ENCODE measurements around the gene PLEKHM3.

Gene PLEKHM3

GRCh38 chr2:208066016-208066415 is 40.7 kb upstream of the PLEKHM3 start:
- no peaks in the 10 kb centered on the region for H3K36me3 ChIP-seq (replicated peaks)
- DNase-seq: no peak
- no peaks in the 10 kb centered on the region for H3K27me3 ChIP-seq (replicated peaks)
- H3K27ac ChIP-seq: no peak overlapping the region
- in situ Hi-C loops (cut with HindIII; ENCODE audit: low pct_ligation_motif_present, low sequenced_read_pairs): loop anchor here (25.0 kb wide), 1 partner anchor 329 kb away; no protein-coding TSS in a partner anchor
- TF ChIP-seq, protein P1, sequence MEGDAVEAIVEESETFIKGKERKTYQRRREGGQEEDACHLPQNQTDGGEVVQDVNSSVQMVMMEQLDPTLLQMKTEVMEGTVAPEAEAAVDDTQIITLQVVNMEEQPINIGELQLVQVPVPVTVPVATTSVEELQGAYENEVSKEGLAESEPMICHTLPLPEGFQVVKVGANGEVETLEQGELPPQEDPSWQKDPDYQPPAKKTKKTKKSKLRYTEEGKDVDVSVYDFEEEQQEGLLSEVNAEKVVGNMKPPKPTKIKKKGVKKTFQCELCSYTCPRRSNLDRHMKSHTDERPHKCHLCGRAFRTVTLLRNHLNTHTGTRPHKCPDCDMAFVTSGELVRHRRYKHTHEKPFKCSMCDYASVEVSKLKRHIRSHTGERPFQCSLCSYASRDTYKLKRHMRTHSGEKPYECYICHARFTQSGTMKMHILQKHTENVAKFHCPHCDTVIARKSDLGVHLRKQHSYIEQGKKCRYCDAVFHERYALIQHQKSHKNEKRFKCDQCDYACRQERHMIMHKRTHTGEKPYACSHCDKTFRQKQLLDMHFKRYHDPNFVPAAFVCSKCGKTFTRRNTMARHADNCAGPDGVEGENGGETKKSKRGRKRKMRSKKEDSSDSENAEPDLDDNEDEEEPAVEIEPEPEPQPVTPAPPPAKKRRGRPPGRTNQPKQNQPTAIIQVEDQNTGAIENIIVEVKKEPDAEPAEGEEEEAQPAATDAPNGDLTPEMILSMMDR (IDR thresholded peaks at IDR 0.05; ENCODE audit: low read depth, low read length, missing control alignments): no peak
- no peak overlapping the region for H3K4me3 ChIP-seq (ENCODE audit: low read depth, low read length)

DNA sequence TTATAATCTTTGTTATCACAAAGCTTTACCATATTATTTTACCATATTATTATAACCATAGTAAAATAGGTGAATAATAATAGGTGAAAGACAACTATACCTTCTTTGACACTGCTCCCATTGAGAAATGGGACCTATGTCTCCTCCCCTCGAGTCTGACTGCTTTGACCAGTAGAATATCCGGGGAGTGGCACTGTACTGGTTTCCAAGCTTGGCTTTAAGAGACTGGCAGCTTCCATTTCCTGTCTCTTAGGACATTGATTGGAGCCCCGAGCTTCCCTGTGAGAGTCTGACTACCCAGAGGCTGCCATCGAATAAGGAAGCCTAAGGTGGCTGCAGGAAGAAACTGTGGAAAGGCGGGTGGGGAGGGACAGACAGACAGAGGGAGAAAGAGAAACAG is 40.1 kb upstream of the PLEKHM3 start:
- DNase-seq: no peak
- in situ Hi-C loops (cut with HindIII; ENCODE audit: low pct_ligation_motif_present, low sequenced_read_pairs): loop anchor here (25.0 kb wide), 1 partner anchor 328 kb away; no protein-coding TSS in a partner anchor
- no peak overlapping the region for H3K27ac ChIP-seq

GRCh38 chr2:208064220-208064961 is 39.1 kb upstream of the PLEKHM3 start:
- TF ChIP-seq, protein P1 (IDR thresholded peaks at IDR 0.05; ENCODE audit: low read depth, low read length, missing control alignments): no peak
- in situ Hi-C loops (cut with HindIII; ENCODE audit: low pct_ligation_motif_present, low sequenced_read_pairs): loop anchor here (25.0 kb wide), 1 partner anchor 327 kb away; no protein-coding TSS in a partner anchor
- H3K4me3 ChIP-seq (ENCODE audit: low read depth, low read length): no peak overlapping the region
- DNase-seq: peak; percentile 92
- no peaks in the 10 kb centered on the region for H3K36me3 ChIP-seq (replicated peaks)
- H3K27ac ChIP-seq: peak overlapping the region; percentile 48
- H3K27me3 ChIP-seq (replicated peaks): no peaks in the 10 kb centered on the region

More for the DNA sequence above, 40.1 kb upstream of the PLEKHM3 start:
- TF ChIP-seq, protein P1 (IDR thresholded peaks at IDR 0.05; ENCODE audit: low read depth, low read length, missing control alignments): no peak
- no peak overlapping the region for H3K4me3 ChIP-seq (ENCODE audit: low read depth, low read length)
- no peaks in the 10 kb centered on the region for H3K36me3 ChIP-seq (replicated peaks)
- H3K27me3 ChIP-seq (replicated peaks): no peaks in the 10 kb centered on the region

GRCh38 chr2:208062961-208063360 is 37.6 kb upstream of the PLEKHM3 start:
- DNase-seq: no peak
- H3K27ac ChIP-seq: no peak overlapping the region
- no peaks in the 10 kb centered on the region for H3K27me3 ChIP-seq (replicated peaks)
- TF ChIP-seq, protein P1 (IDR thresholded peaks at IDR 0.05; ENCODE audit: low read depth, low read length, missing control alignments): no peak
- no peaks in the 10 kb centered on the region for H3K36me3 ChIP-seq (replicated peaks)
- in situ Hi-C loops (cut with HindIII; ENCODE audit: low pct_ligation_motif_present, low sequenced_read_pairs): loop anchor here (25.0 kb wide), 1 partner anchor 326 kb away; no protein-coding TSS in a partner anchor
- no peak overlapping the region for H3K4me3 ChIP-seq (ENCODE audit: low read depth, low read length)

- no peak overlapping the region for H3K4me3 ChIP-seq (ENCODE audit: low read depth, low read length)
- no peak overlapping the region for H3K27ac ChIP-seq
- H3K36me3 ChIP-seq (replicated peaks): no peaks in the 10 kb centered on the region
- no peaks in the 10 kb centered on the region for H3K27me3 ChIP-seq (replicated peaks)
- DNase-seq: peak; percentile 58
- TF ChIP-seq, protein P1 (IDR thresholded peaks at IDR 0.05; ENCODE audit: low read depth, low read length, missing control alignments): peak; percentile 58
- in situ Hi-C loops (cut with HindIII; ENCODE audit: low pct_ligation_motif_present, low sequenced_read_pairs): loop anchor here (25.0 kb wide), 1 partner anchor 325 kb away; no protein-coding TSS in a partner anchor
These were observed 36.8 kb upstream of the PLEKHM3 start for GRCh38 chr2:208062113-208062512.

Data from brain microvascular endothelial cell (primary cell).